Measurements from ENCODE around the gene CADM3.

Gene CADM3

GRCh38 chr1:159209061-159209460 lies 37.6 kb downstream of the CADM3 start:
- ATAC-seq (ENCODE audit: insufficient read depth, low read depth): no peak

GRCh38 chr1:159211331-159212136 lies 40.1 kb downstream of the CADM3 start:
- H3K4me2 ChIP-seq (ENCODE audit: insufficient read depth, low read length): no peak overlapping the region
- no peak for TF ChIP-seq EZH2 (IDR thresholded peaks at IDR 0.05; ENCODE audit: borderline replicate concordance, low read depth, low read length, severe bottlenecking)
- peak; percentile 92 for TF ChIP-seq CTCF (IDR thresholded peaks at IDR 0.05; ENCODE audit: borderline replicate concordance, extremely low read depth, low read length, poor library complexity, severe bottlenecking)
- H3K4me3 ChIP-seq (ENCODE audit: low read depth in 1 of 2, low read length in 2 of 2): no peak overlapping the region
- H3K36me3 ChIP-seq (ENCODE audit: insufficient read depth, low read length): no peaks in the 10 kb centered on the region
- peak; percentile 49 for DNase-seq
- H3K79me2 ChIP-seq (ENCODE audit: insufficient read depth, low read length): no peaks in the 10 kb centered on the region
- H2AFZ ChIP-seq (ENCODE audit: low read depth, low read length): no peak overlapping the region
- H3K27ac ChIP-seq (ENCODE audit: low read length): no peak overlapping the region
- H3K4me1 ChIP-seq (ENCODE audit: insufficient read depth, low read length): no peaks in the 10 kb centered on the region
- H3K9ac ChIP-seq (ENCODE audit: low read depth, low read length): no peak overlapping the region
- no peaks in the 10 kb centered on the region for H4K20me1 ChIP-seq (ENCODE audit: insufficient read depth, low read length)
- peak; percentile 58; the same call in 1 of the 3 replicates for ATAC-seq (ENCODE audit: insufficient read depth, low read depth)
- H3K27me3 ChIP-seq (ENCODE audit: insufficient read depth, low read length, poor library complexity): no peaks in the 10 kb centered on the region
- H3K9me3 ChIP-seq (ENCODE audit: insufficient read depth, low read length, severe bottlenecking): no peaks in the 10 kb centered on the region

More at GRCh38 chr1:159209061-159209460, 37.6 kb downstream of the CADM3 start:
- peaks cover 21% of the 10 kb centered on the region for H3K27me3 ChIP-seq (ENCODE audit: insufficient read depth, low read length, poor library complexity)
- no peak overlapping the region for H3K4me2 ChIP-seq (ENCODE audit: insufficient read depth, low read length)
- H3K36me3 ChIP-seq (ENCODE audit: insufficient read depth, low read length): no peaks in the 10 kb centered on the region
- no peaks in the 10 kb centered on the region for H3K9me3 ChIP-seq (ENCODE audit: insufficient read depth, low read length, severe bottlenecking)
- DNase-seq: no peak
- no peaks in the 10 kb centered on the region for H3K4me1 ChIP-seq (ENCODE audit: insufficient read depth, low read length)
- no peak overlapping the region for H3K27ac ChIP-seq (ENCODE audit: low read length)
- H3K4me3 ChIP-seq (ENCODE audit: low read depth in 1 of 2, low read length in 2 of 2): no peak overlapping the region
- no peak for TF ChIP-seq CTCF (IDR thresholded peaks at IDR 0.05; ENCODE audit: borderline replicate concordance, extremely low read depth, low read length, poor library complexity, severe bottlenecking)
- no peak for TF ChIP-seq EZH2 (IDR thresholded peaks at IDR 0.05; ENCODE audit: borderline replicate concordance, low read depth, low read length, severe bottlenecking)
- peaks cover 3% of the 10 kb centered on the region; the same call in 1 of the 2 replicates for H4K20me1 ChIP-seq (ENCODE audit: insufficient read depth, low read length)
- H2AFZ ChIP-seq (ENCODE audit: low read depth, low read length): no peak overlapping the region
- H3K9ac ChIP-seq (ENCODE audit: low read depth, low read length): no peak overlapping the region
- H3K79me2 ChIP-seq (ENCODE audit: insufficient read depth, low read length): no peaks in the 10 kb centered on the region

GRCh38 chr1:159212596-159212995 lies 41.2 kb downstream of the CADM3 start:
- H4K20me1 ChIP-seq (ENCODE audit: insufficient read depth, low read length): no peaks in the 10 kb centered on the region
- ATAC-seq (ENCODE audit: insufficient read depth, low read depth) (no peak), DNase-seq (no peak)
- H3K36me3 ChIP-seq (ENCODE audit: insufficient read depth, low read length): no peaks in the 10 kb centered on the region
- no peak overlapping the region for H3K4me2 ChIP-seq (ENCODE audit: insufficient read depth, low read length)
- H3K79me2 ChIP-seq (ENCODE audit: insufficient read depth, low read length): no peaks in the 10 kb centered on the region
- no peak overlapping the region for H3K4me3 ChIP-seq (ENCODE audit: low read depth in 1 of 2, low read length in 2 of 2)
- peaks cover 9% of the 10 kb centered on the region for H3K27me3 ChIP-seq (ENCODE audit: insufficient read depth, low read length, poor library complexity)
- H3K27ac ChIP-seq (ENCODE audit: low read length): no peak overlapping the region
- TF ChIP-seq CTCF (IDR thresholded peaks at IDR 0.05; ENCODE audit: borderline replicate concordance, extremely low read depth, low read length, poor library complexity, severe bottlenecking) (no peak), EZH2 (IDR thresholded peaks at IDR 0.05; ENCODE audit: borderline replicate concordance, low read depth, low read length, severe bottlenecking) (no peak)
- no peaks in the 10 kb centered on the region for H3K4me1 ChIP-seq (ENCODE audit: insufficient read depth, low read length)
- H2AFZ ChIP-seq (ENCODE audit: low read depth, low read length): no peak overlapping the region
- no peaks in the 10 kb centered on the region for H3K9me3 ChIP-seq (ENCODE audit: insufficient read depth, low read length, severe bottlenecking)
- H3K9ac ChIP-seq (ENCODE audit: low read depth, low read length): no peak overlapping the region
